Erythroblast (primary cell): Measurements from ENCODE around the gene CDC42BPB.

Experiments used
- DNase-seq, 2 experiments: peaks; one replicate each; lab custom pipeline; 2025; lab: John Stamatoyannopoulos, UW
- GATA1 ChIP-seq: IDR thresholded peaks from 2 replicates; pipeline ENCODE4 v1.6.1; 2011; ENCODE audit warnings: low read depth, mild to moderate bottlenecking, control low read depth, low read length, moderate library complexity
- POLR2A ChIP-seq: IDR thresholded peaks from 2 replicates; pipeline ENCODE4 v1.6.1; 2011; ENCODE audit warnings: mild to moderate bottlenecking, low read length

Gene CDC42BPB

DNA sequence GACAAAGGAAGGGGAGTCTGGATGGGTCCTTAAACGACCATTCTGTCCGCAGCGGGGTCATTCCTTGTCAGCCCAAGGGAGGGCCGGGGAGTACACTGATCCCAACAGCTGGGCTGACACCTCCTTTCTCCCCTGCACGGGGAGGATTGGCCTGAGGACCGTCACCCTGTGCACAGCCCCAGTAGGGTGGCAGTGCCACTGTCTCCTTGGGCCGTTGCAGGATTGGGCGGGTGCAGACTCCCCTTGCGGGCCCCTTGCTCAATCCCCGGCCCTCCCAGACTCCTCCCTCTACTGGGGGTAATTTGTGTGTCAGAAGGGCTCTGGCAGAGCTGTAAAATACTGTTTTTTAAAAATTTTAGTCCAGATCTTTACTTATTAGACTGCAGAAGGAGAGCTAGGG is 147.4 kb downstream of the CDC42BPB start:
- TF ChIP-seq POLR2A (no peak), GATA1 (no peak)

DNA sequence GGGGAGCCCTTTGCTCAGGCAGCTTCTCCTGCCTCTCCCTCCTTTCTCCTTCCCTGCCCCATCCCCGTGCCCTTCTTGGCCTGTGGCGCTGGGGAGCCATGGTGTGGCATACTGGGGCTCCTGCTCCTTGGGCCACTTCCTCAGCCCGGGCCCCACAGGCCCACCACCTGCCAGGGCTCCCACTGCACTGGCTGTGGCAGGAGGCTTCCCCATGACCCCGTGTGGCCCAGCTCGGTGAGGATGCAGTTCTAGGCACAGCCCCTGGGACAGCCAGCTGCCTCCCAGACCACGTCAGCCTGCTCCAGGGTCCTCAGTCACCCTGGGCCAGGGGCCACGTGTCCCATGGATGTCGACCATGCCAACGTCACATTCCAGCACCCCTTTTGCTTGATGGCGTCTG is 147.9 kb downstream of the CDC42BPB start:
- TF ChIP-seq POLR2A: no peak
- no peak for TF ChIP-seq GATA1
- no peak for DNase-seq

More for the DNA sequence above, 147.4 kb downstream of the CDC42BPB start:
- DNase-seq: no peak

DNA sequence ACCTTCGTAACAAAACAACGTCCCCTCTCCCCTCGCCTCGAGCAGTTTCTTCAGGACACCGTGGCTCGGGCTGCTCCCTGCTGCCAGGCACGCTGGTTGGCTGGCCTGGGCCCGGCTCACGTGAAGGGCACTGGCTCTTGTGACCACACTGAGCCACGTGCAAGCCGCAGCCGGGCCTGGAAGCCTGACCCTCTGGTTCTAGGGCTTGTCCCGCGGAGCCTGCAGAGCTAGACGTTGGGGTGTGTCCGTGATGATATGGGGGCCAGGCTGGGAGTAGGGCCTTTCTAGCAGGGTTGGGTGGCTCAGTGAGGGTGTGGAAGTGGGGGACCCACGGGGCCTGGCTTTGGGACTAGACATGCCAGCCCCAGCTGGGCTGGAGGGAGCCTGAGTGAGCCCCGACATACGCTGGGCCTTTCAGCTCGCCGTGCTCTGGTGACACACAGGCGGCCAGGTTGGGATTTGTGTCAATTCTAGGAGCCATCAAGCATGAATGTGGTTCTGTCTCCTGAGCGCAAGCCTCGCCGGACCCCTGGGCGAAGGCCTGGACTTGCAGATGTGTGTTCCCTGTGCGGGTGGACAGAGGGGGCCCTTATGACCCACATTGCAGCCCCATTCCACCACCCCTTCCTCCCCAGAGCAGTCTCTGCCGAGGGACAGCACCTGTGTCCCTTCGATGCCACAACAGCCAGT is 148.4 kb downstream of the CDC42BPB start:
- DNase-seq: no peak
- TF ChIP-seq POLR2A: no peak
- TF ChIP-seq GATA1: no peak

DNA sequence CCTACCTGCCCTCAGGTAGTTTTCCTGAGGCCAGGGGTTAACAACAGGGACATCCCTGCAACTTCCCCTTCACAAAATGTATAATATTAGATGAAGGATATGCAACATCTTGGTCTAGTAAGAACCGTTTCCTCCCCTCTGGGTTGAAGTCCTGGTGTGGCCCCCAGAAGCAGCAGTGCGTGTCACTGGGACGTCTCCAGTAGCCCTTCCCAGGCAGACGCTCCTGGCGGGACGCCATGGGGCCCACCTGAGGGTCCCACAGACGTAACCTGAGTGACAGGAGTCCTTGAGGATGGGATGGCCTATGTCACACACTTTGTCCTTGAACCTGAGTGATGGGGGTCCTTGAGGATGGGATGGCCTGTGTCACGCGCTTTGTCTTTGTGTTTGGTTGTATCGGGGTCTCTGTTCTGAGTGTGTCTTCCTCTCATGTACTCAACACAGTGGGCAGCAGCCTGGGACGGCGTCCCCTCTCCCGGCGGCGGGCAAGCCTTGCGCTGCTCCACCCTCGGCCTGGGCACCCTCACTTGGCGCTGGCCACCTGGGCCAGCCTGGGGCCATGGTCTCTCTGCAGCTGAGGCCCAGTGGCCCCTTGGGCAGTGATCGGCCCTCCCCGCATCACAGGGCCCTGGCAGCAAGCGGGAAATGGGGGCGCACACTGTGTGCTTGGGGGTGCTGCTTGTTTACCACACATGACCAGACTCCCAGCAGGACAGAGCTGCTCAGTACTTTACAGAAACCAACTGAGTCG is 149.2 kb downstream of the CDC42BPB start:
- TF ChIP-seq POLR2A (no peak), GATA1 (no peak)
- DNase-seq: no peak

DNA sequence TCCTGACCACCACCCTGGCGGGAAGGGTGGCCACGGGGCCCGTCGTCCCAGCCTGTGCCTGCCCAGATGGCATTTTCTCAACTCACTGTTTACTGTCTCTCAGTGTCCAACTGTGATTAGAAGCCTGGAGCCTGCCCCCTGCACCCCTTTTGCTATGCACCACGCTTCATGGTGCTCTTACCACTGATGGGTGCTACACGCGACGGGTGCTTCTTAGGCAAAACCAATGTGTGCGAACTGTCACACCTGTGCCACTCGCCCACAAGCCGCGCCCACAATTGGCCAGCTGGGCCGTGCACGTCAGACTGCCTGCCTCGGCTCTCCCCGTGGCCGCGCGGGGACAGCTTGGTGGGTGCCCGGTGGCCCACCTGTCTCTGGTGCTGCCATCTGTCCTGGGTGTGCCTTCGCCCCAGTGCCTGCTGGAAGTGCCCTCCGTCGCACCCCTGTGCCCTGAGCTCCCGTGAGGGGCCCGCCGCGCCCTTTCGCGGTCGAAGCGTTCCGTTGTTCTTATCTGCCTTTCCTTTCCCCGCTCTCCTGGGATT is 150.0 kb downstream of the CDC42BPB start:
- TF ChIP-seq GATA1 (no peak), POLR2A (no peak)
- no peak for DNase-seq

DNA sequence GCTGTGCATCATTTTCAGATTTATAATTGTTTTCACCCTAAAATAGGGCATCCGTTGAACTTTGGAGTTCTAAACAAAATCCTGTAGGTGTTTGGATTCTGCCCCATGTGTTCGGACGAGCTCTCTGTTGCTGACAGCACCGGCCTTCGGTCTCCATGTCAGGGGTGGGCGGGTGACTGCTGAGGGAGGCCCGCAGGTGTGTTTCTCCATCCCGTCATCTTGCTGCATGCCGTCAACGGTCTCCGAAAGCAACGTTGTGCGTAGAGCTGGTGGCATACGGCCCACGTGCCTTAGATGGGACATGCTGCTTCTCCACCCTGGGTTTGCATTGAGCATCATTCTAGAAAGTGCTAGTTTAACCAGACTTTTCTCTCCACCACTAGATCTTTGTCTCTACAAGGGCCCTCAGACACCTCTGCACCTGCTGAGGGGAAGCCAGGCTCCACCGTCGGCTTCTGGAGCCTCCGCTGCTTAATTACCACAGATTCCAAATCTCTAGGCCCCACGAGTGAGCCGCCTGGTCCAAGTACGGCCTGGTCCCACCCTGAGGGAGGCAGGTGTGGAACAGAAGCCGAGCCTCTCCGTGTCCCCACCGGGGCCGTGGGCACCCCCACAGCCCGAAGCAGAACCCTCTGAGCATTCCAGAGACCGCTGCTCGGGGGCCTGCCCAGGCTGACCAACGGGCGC is 150.6 kb downstream of the CDC42BPB start:
- DNase-seq: no peak
- TF ChIP-seq GATA1 (no peak), POLR2A (no peak)

DNA sequence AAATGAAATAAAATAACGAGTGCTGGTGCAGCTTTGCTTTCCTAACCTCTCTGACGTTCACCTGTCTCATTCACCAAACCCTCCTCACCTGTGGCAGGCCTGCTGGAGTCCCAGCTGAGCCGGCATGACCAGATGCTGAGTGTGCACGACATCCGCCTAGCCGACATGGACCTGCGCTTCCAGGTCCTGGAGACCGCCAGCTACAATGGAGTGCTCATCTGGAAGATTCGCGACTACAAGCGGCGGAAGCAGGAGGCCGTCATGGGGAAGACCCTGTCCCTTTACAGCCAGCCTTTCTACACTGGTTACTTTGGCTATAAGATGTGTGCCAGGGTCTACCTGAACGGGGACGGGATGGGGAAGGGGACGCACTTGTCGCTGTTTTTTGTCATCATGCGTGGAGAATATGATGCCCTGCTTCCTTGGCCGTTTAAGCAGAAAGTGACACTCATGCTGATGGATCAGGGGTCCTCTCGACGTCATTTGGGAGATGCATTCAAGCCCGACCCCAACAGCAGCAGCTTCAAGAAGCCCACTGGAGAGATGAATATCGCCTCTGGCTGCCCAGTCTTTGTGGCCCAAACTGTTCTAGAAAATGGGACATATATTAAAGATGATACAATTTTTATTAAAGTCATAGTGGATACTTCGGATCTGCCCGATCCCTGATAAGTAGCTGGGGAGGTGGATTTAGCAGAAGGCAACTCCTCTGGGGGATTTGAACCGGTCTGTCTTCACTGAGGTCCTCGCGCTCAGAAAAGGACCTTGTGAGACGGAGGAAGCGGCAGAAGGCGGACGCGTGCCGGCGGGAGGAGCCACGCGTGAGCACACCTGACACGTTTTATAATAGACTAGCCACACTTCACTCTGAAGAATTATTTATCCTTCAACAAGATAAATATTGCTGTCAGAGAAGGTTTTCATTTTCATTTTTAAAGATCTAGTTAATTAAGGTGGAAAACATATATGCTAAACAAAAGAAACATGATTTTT is 151.9 kb downstream of the CDC42BPB start:
- no peak for TF ChIP-seq POLR2A
- no peak for TF ChIP-seq GATA1
- no peak for DNase-seq

DNA sequence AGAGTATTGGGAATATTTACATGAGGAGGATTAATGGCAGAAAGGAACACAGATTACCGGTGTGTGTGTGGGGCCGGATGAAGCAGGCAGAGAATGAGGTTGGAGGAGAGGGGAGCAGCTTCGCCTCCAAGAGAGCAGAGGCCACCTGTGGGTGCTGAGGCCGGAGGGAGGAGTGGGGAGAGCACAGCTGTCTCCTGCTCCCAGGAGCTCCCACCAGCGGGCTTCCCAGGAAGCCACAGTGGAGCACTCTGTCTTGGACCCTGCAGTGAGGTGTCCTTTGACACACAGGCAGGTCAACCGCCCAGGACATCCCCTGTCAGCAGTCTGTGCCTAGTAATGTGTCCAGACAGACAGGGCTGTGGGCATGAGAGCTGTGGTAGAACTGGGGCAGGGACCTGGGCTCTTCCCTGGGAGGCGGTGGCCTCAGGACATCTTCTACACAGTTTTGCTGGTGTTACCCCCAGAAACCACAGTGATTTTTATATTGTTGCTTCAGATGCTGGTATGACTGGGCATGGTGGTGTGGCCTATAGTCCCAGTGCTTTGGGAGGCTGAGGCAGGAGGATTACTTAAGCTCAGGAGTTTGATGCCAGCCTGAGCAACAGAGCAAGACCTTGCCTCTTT is 153.3 kb downstream of the CDC42BPB start:
- DNase-seq: no peak
- no peak for TF ChIP-seq POLR2A
- no peak for TF ChIP-seq GATA1

DNA sequence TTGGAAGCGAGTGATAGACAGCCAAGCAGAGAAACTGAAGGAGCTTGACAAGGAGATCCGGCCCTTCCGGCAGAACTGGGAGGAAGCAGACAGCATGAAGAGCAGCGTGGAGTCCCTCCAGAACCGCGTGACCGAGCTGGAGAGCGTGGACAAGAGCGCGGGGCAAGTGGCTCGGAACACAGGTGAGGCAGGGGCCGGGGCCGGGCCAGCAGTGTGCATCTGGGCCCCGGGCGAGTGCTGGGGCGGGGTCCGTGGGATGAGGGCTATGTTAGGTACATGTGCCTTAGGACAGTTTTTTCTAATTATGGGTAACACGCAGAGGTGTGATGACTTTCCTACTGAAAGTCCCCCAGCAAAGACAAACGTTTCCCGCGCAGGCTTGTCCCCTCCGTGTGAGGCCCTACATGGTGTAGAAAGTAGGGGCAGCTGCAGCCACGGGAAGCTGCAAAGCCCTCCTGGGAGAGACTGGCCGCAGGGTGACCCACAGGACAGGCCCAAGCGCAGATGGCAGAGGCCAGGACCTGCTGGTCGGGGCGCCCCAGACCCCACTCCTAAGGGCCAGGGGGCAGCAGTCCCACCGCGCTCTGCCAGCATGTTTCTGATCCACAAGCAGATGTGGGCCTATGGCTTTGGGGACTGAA is 154.0 kb downstream of the CDC42BPB start:
- TF ChIP-seq POLR2A: no peak
- TF ChIP-seq GATA1: no peak
- DNase-seq: no peak

DNA sequence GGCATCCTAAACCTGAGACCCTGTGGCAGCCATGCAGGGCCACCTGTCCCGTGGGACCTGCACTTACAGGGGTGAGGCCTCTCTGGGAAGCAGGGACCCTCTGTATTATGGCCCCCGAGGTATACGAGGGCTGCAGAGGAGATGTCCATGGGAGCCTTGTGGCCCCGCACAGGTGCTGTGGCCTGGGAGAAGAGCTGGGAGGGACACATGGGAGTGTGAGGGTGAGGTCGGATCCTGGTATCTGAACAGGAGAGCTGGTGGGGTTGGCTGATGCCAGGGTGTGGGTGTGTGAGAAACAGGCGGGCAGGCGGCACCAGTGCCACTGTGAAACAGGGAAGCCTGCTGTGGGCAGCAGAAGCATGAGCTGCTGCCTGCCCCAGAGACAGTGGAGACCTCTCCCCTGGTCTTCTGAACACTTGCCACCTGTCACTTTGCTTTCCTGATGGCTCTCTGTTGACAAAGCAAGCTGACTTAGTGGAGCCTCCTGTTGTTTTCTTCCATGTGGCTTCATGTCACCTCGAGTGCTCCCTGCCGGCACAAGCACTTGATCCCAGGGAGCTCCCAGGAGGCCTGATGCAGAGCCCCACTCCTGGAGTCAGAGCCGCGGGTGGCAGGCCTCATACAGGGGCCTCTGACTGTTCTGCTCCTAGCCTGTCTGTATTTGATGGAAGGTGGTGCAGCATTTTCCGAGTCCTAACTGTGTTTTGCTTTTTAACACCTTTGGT is 154.7 kb downstream of the CDC42BPB start:
- DNase-seq: no peak
- TF ChIP-seq POLR2A: no peak
- no peak for TF ChIP-seq GATA1

DNA sequence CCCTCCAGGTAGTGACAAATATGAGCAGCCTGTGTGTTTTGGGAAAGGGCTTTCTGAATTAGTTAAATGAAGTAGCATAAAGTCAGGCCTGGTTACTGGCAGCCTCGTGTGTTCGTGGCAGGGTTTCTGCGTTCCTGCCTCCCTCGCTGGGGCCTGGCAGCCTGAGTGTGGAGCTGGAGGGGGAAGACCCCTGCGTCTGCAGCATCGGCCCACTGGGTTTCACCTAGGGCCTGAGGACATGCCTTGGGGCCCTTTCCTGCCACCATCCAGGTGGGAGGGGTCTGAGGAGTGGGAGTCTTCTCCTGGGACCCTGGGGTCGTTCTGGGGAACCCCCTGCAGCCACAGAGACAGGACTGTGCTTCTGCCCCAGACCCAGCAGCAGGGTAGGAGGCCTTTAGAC is 155.3 kb downstream of the CDC42BPB start:
- TF ChIP-seq GATA1 (no peak), POLR2A (no peak)
- no peak for DNase-seq
